Gastrocnemius medialis (tissue), 4 donors: ENCODE results near the gene HSPBAP1.

Experiments used
- POLR2A ChIP-seq, 2 donors: fragments of 450-650 bp; IDR thresholded peaks; one replicate each; pipeline ENCODE4 v1.6.1; 2017; ENCODE audit warnings: antibody characterized with exemption in 2 of 2, mild to moderate bottlenecking in 2 of 2, moderate library complexity in 2 of 2
- TF ChIP-seq, protein P1 (sequence below), 5 experiments: fragments of 450-650 bp in 3 of 5; fragments of 200-600 bp in 2 of 5; sonication (generic) in 2 of 5; IDR thresholded peaks in 4 of 5; conservative IDR thresholded peaks in 1 of 5; 1 replicate in 4 of 5; 2 replicates in 1 of 5; pipeline ENCODE4 v1.5.1; 2016 to 2019; ENCODE audit warnings: antibody characterized with exemption in 5 of 5, mild to moderate bottlenecking in 3 of 5, moderate library complexity in 3 of 5

DNA sequence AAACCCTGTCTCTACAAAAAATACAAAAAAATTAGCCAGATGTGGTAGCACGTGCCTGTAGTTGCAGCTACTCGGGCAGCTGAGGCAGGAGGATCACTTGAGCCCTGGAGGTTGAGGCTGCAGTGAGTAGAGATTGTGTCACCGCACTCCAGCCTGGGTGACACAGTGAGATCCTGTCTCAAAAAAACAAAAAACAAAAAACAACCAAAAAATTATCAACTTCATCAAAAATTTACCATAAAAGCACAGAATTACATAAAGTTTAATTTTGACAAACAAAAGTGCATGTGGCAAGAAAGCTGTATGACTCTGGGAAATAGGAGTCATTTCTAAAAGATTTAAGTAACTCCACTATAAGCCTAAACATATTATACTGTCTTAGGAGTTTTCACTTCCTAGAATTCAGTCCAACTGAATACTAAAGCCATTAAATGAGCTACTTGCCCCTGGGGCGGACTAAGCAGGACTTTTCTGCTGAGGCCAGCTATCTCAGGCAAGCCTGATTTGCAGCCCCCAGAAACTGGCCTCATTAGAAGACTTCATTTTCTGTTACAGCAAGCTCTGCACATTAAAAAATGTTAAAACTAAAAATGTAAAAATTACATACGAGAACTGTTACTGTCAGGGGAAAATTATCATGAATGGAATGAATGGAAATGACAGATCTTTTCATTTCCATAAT, 23.0 kb downstream of the HSPBAP1 start:
- TF ChIP-seq, protein P1, sequence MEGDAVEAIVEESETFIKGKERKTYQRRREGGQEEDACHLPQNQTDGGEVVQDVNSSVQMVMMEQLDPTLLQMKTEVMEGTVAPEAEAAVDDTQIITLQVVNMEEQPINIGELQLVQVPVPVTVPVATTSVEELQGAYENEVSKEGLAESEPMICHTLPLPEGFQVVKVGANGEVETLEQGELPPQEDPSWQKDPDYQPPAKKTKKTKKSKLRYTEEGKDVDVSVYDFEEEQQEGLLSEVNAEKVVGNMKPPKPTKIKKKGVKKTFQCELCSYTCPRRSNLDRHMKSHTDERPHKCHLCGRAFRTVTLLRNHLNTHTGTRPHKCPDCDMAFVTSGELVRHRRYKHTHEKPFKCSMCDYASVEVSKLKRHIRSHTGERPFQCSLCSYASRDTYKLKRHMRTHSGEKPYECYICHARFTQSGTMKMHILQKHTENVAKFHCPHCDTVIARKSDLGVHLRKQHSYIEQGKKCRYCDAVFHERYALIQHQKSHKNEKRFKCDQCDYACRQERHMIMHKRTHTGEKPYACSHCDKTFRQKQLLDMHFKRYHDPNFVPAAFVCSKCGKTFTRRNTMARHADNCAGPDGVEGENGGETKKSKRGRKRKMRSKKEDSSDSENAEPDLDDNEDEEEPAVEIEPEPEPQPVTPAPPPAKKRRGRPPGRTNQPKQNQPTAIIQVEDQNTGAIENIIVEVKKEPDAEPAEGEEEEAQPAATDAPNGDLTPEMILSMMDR (IDR thresholded peaks at IDR 0.05 in 4 of 5, conservative IDR thresholded peaks at IDR 0.05 in 1 of 5) = no peak
- TF ChIP-seq POLR2A (IDR thresholded peaks at IDR 0.05) = no peak
